CD4-positive, alpha-beta T cell treated with Interferon alpha-2 for 1 hour (primary cell): ENCODE data around the gene MME.
"Not testable (repeated sequence)": the region's sequence is repeated elsewhere in the genome, so short reads cannot be mapped to it uniquely, and the experiment has no call there.

Experiments
- DNase-seq, 2 donors: peaks; one replicate each; pipeline ENCODE4 v3.0.0-alpha.2; 2020 to 2022

Gene MME

DNA sequence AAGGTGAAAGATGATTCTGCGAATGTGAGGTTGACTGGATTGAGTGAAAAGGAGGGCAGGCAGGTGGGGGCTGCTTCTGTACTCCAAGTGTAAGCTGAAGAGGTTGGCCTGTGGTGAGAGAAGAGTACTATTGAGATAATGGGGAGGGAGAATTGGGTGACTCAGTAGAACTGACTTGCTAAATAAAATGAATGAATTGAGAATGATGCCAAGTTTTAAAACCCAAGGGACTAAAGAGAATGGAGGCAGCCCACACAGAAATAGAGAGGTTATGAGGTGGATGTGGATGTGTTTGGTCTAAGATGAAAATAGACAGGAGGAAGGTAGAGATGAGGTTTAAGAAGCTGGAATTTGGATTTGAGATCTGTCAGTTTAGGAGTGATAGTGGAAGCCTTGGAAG lies 5.9 kb downstream of the MME start:
- no peak for DNase-seq

DNA sequence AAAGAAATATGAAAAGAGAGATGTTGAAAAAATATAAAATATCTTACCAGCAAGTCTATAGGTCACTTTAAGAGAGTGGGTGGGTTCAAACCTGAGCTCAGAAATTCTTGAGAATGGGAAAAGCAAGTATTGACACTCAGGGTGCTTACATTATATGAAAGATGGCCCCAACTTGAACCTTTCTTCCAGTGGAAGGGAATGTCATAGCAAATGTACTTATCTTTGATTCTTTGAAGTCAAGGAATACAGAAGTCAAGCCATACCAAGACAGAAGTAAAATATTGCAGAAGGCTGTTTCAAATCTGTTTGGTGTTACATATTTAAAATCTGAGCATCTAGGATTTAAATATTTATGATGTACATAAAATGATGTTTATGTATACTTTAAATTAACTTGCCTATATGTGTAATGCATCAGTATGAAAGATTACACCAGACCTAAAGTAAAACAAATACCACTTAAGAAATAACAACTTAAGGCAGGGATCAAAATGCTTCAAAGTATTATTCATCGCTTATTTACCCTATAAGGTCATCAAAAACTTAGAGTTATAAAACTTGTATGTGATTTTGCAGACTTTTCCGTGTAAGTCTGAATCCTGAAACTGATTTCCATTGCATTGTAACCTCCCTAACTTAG lies 8.7 kb downstream of the MME start:
- DNase-seq, result no peak

DNA sequence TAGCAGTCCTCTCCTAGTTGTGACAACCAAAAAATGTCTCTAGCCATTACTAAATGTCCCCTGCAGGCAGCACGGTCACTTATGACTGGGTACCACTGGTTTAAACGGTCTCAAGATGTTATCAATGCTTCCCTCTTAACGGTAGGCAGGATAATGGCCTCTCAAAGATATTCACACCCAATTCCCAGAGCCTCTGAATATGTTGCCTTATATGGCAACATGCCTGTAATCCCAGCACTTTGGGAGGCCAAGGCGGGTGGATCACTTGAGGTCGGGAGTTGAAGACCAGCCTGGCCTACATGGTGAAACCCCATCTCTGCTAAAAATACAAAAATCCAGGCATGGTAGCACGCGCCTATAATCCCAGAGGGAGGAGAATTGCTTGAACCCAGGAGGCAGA lies 9.4 kb downstream of the MME start:
- no peak for DNase-seq

DNA sequence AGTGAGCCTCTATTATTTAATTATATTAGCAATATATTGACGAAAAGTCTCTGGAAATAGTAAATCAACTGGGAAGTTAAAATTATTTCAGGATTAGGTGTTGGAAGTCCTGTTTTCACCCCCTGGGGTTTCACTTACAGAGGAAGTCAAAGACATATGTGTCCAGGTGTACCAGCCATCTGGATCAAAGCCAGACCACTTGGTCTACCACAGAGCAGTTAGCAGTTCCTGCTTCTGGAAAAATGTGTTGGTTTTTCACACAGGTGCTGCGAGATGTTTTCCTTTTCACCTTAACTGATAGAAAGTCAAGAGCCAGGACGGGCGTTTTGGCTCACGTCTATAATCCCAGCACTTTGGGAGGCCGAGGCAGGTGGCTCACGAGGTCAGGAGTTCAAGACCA lies 13.1 kb downstream of the MME start:
- no peak for DNase-seq

DNA sequence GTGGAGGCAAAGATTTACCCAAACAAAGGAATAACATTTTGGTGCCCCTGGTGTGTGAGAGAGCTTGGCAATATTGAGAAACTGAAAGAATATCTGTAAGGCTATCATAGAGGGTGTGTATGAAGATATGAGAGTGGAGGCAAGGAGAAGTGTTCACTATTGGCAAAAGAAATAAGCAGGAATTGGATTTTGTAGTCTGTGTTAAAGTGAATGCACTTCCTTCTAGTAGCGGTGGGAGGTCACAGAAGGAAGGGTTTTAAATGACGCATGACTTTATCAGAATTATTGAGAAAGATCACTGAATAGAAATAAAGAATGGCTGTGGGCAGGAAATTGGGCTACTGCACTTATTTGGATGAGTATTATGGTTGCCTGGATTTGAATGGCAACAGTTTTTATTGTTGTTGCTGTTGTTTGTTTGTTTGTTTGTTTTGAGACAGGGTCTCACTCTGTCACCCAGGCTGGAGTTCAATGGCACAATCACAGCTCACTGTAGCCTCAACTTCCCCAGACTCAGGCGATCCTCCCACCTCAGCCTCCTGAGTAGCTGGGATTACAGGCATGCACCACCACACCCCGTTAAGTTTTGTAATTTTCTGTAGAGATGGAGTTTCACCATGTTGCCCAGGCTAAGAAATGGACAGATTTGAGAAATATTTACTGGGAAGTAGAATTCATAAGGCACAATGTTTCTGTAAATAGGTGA lies 16.3 kb downstream of the MME start:
- no peak for DNase-seq

DNA sequence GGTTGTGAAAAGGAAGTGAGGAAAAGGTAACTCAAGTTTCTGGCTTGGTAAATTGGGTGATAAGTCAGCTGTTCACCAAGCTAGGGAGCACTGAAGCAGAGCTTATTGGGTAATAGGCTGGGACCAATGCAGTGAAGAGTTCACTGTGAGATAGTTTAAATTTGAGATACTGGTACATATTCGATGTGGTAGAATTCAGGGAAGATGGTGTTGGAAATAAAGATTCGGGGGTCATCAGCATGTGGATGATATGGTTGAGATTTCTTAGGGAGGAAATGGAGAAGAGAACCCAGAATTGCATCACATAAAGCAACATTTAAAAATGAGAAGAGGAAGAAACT lies 16.9 kb downstream of the MME start:
- DNase-seq, result no peak

DNA sequence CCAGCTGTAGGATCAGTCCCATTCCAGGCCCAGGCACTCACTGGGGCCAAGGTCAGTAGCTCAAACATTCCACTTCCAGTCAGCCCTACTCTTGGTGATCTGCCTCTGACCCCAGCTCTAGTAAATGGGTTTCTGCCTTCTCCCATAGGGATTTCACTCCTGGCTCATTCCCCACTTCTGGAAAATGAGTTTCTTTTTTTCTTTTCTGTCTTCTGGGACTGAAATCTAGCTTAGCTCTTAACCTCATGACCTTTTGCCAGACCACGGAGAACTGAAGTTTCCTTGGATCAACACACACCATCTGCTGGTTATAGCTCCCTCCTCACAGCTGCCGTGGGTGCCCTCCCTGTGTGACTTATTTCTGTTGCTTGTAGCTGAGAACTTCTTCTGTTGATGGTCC lies 21.3 kb downstream of the MME start:
- no peak for DNase-seq

DNA sequence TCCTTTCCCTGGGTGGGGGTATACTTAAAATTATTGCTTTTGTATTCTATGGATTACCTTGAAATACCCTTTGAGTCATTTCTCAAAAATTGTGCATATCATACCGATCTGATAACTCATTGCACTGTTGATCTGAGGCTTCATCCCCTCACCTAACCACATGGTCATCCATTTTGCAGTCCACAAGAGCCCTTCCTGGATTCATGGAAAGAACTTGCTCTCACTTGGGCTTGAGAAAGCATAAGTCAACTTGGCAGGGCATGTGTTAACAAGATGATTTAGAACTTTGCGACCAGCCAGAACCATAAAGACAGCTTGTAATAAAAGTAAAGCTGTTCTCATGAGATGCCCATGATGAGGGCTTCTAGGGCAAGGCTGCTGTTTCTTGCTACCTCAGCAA lies 22.2 kb downstream of the MME start:
- DNase-seq, result no peak

DNA sequence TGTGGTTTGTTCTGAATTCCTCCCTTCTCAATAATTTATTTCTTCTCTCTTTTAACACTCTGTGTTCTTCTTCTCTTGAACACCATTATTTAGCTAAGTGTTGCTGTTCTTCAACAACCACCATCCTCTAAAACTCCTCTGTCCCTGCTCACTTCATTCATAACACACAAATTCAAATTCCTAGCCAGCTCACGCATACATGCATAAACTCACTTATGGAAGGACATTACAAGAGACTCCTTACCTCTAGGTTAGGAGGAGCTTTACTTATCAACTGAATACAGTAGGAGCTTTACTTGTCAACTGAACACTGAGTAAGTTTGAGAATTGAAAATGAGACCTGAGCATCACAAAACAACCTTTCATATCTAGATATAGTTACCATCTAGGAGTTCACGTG lies 23.6 kb downstream of the MME start:
- DNase-seq, result no peak

DNA sequence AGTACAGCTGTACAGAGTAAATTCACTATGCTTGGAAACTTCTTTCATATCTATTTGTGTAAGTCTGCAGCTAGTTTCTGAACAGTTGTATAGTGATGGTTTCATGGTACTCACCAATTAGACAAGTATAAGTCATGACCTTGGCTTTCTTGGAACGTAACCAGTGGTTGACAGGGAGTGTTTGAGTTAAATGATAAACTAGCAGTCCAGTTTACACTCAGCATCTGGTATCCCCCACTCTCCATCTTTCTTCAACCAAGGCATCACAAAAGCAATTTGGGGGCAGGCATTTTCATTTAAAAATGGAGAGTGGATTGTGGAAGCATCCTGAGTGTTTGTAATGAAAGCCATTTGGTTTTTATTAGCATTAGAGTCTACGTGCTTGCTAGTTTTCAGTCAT lies 26.0 kb downstream of the MME start:
- no peak for DNase-seq

DNA sequence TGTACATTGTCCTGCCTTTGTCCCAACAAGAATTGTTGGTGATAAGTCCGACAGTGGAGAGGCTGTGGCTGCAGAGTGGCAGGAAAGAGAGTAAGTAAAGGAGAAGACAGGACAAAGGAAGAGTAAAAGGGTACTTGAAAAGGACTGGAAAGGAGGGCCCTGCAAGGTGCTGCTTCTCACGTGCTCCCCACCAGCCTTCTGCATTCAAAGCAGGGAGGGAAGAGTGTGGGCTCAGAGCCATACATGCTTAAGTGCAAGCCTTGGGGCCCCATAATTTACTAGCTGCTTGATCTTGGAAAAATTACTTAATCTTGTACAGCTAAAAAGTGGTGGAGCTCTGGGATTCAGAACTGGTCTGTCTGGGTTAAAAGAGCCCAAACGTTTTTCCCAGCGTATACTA lies 29.9 kb downstream of the MME start:
- DNase-seq, result no peak

DNA sequence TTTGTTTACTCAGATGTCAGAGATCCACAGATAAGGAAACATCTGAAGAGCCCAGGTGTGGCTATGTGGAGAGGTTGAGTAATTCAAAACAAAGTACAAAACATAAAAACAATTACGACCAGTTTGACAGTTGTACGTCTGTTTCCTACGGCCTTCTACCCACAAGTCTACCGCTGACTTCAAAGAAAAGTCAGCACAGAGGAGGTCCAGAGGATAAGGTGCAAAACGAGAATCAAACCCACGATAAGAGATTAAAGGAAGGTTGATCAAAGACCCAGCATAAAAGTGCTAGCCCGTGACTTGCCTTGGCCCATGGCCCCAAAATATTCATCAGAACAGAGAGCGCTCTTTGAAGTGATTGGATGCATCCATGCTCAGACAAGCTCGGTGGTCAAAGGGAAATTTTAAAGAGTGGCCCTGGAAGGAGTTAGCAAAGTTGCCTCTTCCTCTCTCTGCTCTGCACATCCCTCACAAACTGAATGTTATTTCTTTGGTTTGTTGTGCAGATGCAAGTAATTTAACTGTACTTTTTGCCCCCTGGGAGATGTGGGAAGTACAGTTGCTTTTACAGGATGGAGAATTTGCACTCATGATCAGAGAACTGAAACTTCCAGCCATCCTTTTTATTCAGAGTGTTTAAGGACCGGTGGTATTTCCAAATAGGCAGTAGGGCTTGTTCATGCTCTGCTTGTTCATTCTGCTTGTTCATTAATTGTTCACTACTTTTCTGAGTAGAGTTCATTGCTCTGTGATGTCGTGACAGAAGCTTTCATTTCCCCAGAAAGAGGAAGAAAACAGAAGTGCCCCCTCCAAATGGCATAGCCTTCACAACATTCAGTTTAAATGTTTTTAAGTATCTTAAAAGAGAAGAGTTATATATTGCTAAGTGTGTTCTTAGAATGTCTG lies 31.1 kb downstream of the MME start:
- DNase-seq, result no peak

DNA sequence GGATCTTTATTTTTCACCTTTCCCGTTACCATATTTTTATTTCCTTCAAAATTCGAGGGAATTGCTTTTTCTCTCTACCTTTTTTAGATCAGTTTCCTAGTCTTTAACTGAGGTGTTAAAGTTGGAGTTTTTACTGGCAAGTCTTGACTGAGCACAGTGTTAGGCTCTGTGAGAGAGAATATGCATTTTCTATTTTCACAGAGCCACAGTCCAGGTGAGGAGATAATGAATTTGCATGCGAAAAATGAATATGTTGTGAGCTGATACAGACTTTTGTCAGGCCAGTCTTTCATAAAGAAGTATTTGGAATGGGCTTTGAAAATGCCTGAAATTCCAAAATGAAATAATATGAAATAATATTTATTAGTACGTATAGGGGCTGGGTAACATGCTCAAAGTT lies 31.9 kb downstream of the MME start:
- DNase-seq, result no peak

DNA sequence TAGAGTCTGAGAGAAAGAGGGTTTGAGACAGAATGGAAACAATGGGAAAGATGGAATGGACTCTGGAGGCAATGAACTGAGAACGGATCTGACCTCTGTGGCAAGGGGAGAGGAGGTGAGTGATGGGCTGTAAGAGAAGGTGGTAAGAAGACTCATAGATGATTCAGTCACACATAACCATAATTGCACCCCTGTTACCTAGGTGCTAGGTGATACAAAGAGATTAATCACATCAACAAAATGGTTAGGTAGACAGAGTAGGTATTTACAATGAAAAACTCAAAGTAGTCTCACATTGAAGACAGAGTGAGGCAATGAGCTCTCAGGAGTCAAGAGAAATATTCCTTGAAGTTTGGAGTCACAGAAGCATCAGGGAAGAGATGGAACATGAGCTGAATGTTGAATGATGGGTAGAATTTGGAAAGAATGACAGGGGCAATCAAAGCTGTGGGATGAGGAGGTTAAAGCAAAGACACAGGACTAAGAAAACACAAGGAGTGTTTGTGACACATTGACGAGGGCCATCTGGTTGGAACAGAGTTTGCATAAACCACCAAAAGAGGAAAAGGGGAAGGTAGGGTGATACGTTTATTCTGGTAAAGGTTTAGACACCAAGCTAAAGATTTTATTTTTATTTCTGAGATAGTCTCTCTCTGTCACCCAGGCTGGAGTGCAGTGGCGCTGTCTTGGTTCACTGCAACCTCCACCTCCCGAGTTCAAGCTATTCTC lies 32.7 kb downstream of the MME start:
- no peak for DNase-seq

DNA sequence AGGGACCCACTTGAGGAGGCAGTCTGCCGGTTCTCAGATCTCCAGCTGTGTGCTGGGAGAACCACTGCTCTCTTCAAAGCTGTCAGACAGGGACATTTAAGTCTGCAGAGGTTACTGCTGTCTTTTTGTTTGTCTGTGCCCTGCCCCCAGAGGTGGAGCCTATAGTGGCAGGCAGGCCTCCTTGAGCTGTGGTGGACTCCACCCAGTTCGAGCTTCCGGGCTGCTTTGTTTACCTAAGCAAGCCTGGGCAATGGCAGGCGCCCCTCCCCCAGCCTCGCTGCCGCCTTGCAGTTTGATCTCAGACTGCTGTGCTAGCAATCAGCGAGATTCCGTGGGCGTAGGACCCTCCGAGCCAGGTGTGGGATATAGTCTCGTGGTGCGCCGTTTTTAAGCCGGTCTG lies 44.6 kb downstream of the MME start:
- DNase-seq, result not testable (repeated sequence)

DNA sequence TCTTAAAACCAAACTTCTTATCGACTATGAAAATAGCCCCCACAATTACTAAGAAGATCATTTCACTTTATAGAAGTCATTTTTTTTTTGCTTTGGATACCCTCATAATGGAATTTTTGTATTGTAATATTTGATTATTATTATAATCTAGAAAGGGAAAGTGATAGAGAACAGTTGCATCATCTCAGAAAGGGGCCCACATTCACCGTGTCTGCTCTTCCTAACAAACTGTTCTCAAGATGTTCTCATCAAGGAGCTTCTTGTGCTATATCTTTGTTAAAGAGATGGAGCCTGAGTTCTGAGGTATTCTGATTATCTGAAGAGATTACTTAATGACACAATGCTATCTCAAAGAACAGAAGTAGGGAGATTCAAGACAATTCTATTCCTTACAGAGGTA lies 49.3 kb downstream of the MME start:
- DNase-seq, result no peak

DNA sequence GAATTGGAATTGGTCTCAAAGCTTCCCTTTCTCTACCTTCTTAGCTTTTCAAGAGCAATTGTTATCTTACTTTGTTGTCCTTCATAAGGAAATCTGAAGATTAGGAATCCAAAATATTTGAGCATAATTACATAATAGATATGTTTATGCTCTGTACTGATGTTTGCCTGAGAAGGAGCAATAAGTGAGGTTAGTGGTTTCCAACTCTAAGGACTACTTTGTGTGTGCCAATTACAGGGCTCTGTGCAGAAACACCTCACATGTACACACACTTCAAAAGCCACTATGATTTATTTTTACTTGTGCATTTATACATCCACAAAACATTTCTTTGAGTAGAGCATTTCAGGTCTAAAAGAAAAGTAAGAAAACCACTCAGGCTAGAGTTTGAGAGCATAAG lies 49.9 kb downstream of the MME start:
- DNase-seq, result no peak

DNA sequence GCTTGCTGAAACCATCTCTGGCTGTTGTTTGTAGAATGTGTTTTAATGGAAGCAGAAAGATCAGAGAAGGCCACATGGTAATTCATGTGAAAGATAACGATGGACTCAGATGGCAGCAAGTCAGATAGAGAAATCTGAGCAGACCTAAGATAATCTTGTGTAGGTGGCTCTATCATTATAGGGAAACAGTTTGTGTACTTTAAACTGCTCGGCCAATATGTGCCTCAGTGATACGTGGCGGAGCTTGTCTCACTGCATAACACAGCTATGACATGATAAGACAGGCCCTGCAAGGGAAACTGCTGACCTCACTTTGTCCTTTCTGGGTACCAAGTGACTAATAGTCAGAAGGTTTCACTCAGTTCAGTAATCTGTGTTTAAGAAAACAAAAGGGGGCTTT lies 51.0 kb downstream of the MME start:
- DNase-seq, result no peak

DNA sequence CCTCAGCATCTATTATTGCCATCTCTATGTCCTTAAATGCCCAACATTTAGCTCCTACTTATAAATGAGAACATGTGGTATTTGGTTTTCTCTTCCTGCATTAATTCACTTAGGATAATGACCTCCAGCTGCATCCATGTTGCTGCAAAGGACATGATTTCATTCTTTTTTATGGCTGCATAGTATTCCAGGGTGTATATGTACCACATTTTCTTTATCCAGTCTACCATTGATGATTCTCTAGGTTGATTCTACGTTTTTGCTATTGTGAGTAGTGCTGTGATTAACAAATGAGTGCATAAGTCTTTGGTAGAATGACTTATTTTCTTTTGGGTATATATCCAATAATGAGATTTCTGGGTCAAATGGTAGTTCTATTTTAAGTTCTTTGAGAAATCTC lies 54.2 kb downstream of the MME start:
- DNase-seq, result not testable (repeated sequence)

DNA sequence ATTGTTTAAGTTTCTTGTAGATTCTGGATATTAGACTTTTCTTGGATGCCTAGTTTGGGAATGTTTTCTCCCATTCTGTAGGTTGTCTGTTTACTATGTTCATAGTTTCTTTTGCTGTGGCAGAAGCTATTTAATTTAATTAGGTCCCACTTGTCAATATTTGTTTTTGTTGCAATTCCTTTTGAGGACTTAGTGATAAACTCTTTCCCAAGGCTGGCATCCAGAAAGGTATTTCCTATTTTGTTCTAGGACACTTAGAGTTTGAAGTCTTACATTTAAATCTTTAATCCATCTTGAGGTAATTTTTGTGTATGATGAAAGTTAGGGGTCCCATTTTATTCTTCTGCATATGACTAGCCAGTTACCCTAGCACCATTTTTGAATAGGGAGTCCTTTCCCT lies 54.9 kb downstream of the MME start:
- DNase-seq, result no peak

DNA sequence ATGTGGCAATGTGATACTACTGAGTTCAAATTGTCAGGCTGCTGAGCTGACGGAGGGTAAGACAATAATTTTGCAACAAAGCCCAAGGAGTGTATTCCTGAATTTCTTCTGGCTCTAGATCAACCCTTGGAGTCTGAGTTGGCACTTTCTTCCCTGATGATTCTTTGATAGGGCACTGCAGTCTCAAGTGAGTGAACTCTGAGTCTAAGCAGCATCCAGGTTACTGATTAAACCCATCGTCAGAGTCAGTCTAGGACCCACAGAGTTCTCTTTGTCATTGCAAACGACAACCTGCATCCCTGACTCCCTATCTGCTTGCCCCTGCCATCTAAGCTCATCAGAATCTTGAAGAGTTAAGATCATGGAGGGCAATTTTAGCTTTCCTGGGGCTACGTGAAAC lies 58.6 kb downstream of the MME start:
- no peak for DNase-seq

DNA sequence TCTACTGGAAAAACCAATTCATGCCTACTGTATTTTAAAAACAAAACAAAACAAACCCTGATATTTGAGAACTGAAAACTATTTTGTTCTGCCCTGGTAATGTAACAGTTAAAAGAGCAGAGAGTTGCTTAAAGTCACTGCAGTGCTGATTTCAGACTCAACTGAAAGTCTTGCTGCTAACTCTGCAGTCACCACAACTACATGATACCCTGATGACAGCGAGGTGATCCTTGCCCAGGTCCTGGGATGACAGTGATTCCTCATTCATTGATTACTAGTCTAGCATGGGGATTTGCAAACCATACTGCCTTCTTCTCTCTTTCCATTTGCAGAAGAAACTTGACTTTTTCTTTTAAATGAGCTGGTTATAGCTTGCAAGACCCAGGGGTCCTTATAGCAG lies 67.5 kb downstream of the MME start:
- no peak for DNase-seq

DNA sequence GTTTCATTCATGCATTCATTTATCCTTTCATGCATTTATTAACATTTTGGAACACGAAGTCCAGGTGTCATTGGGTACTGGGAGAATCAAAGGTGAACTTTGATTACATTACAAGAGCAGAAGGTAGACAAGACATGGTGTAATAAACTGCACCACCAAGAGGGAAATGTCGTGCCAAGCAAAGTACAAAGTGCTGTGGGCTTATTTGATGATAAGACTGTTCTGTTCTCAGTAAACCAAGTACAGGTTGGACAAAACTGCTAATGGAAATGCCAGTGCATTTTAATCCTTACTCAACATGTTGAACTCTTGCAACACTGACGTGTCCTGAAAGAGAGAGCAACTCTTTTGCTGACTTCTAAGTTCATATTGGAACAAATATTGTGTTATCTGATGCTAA lies 69.4 kb downstream of the MME start:
- DNase-seq, result no peak
